Measurements from ENCODE around the gene EIF2D.

GRCh38 chr1:206658264-206658980, 46.2 kb upstream of the EIF2D start:
- no peak for TF ChIP-seq EP300 (IDR thresholded peaks at IDR 0.05)
- TF ChIP-seq CTCF (IDR thresholded peaks at IDR 0.05), result peak; percentile 43 to 76 (median 58)
